ENCODE results near the gene LCOR. TPM values are rescaled to one million over a fixed set of nuclear protein-coding genes. Genes with fewer than 3 reads are reported as not detected.

Gene LCOR
- total RNA-seq, 4 donors from 2014 or later, result 47.2 to 86.4 (median 60.0) TPM

DNA sequence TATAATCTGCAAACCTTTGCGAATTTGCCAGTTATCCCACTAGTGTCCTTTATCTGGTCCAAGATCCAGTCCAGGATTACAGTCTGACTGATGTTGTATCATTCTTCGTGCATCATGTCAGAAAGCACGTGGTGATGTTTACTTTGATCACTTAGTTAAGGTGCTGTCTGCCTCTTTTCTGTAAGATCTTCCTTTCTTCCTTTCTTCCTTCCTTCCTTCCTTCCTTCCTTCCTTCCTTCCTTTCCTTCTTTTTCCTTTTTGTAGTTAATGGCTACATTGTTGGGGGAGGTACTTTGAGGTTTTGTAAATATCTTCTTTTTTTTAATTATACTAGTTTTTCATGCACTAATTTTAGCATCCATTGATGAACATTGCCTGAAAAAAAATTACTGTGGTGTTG lies 80.3 kb downstream of the LCOR start:
- TF ChIP-seq EP300 (IDR thresholded peaks at IDR 0.05; ENCODE audit: low read depth), result no peak
- TF ChIP-seq, protein P1, sequence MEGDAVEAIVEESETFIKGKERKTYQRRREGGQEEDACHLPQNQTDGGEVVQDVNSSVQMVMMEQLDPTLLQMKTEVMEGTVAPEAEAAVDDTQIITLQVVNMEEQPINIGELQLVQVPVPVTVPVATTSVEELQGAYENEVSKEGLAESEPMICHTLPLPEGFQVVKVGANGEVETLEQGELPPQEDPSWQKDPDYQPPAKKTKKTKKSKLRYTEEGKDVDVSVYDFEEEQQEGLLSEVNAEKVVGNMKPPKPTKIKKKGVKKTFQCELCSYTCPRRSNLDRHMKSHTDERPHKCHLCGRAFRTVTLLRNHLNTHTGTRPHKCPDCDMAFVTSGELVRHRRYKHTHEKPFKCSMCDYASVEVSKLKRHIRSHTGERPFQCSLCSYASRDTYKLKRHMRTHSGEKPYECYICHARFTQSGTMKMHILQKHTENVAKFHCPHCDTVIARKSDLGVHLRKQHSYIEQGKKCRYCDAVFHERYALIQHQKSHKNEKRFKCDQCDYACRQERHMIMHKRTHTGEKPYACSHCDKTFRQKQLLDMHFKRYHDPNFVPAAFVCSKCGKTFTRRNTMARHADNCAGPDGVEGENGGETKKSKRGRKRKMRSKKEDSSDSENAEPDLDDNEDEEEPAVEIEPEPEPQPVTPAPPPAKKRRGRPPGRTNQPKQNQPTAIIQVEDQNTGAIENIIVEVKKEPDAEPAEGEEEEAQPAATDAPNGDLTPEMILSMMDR (IDR thresholded peaks at IDR 0.05), result no peak
- no peak for TF ChIP-seq POLR2AphosphoS5 (IDR thresholded peaks at IDR 0.05)
- TF ChIP-seq POLR2A (IDR thresholded peaks at IDR 0.05), result no peak
- in situ Hi-C loops (cut with MboI; ENCODE audit: low pct_ligation_motif_present in 1 of 4, low pct_unique_long_range_greater_than_20kb in 1 of 4, low sequenced_read_pairs in 3 of 4), result loop anchor here in 1 of 4 donors (10.0 kb wide), 1 partner anchor 58 kb away; no protein-coding TSS in a partner anchor
- Histone ChIP-seq H3K36me3 (no peaks in the 10 kb centered on the region), H3K4me3 (no peak overlapping the region), H3K9me3 (no peaks in the 10 kb centered on the region), H3K27ac (no peak overlapping the region), H3K4me1 (peaks cover 0 to 14% (median 3%) of the 10 kb centered on the region in 4 donors), H3K27me3 (no peaks in the 10 kb centered on the region)
- intact Hi-C loops (cut with DNase I; ENCODE audit: low total_unique reads), result no loop called here
- DNase-seq, result no peak
- 60 to 74% methylated on average over 3 of the region's 3 CpGs for WGBS, 2 donors (ENCODE audit: low coverage in 1 of 2)

DNA sequence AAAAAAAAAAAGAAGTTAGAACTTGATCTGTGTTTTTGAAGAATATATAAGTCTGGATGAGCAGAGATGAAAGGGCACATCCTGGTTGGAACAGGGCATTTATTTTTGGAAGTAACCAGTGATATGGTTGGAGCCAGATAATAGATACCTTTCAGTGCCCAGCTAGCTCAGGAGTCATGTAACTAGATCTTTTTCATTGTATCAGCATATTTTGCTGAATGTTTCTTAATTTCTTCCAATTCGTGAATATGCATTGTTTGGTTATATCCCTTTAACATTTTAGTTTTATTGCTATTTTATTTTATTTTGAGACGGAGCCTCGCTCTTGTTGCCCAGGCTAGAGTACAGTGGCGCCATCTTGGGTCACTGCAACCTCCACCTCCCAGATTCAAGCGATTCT lies 81.8 kb downstream of the LCOR start:
- WGBS, 2 donors (ENCODE audit: low coverage in 1 of 2), result 94 to 96% methylated on average over 3 to 5 of the region's 5 CpGs
- H3K4me3 ChIP-seq, result no peak overlapping the region
- no peaks in the 10 kb centered on the region for H3K36me3 ChIP-seq
- no peak for DNase-seq
- in situ Hi-C loops (cut with MboI; ENCODE audit: low pct_ligation_motif_present in 1 of 4, low pct_unique_long_range_greater_than_20kb in 1 of 4, low sequenced_read_pairs in 3 of 4), result loop anchor here in 1 of 4 donors (10.0 kb wide), 1 partner anchor 59 kb away; no protein-coding TSS in a partner anchor
- intact Hi-C loops (cut with DNase I; ENCODE audit: low total_unique reads), result no loop called here
- TF ChIP-seq EP300 (IDR thresholded peaks at IDR 0.05; ENCODE audit: low read depth), result no peak
- TF ChIP-seq, protein P1 (IDR thresholded peaks at IDR 0.05), result no peak
- no peak for TF ChIP-seq POLR2AphosphoS5 (IDR thresholded peaks at IDR 0.05)
- TF ChIP-seq POLR2A (IDR thresholded peaks at IDR 0.05), result no peak
- no peaks in the 10 kb centered on the region for H3K9me3 ChIP-seq
- H3K27me3 ChIP-seq, result no peaks in the 10 kb centered on the region
- H3K4me1 ChIP-seq, result peaks cover 0 to 14% (median 3%) of the 10 kb centered on the region in 4 donors
- no peak overlapping the region for H3K27ac ChIP-seq

DNA sequence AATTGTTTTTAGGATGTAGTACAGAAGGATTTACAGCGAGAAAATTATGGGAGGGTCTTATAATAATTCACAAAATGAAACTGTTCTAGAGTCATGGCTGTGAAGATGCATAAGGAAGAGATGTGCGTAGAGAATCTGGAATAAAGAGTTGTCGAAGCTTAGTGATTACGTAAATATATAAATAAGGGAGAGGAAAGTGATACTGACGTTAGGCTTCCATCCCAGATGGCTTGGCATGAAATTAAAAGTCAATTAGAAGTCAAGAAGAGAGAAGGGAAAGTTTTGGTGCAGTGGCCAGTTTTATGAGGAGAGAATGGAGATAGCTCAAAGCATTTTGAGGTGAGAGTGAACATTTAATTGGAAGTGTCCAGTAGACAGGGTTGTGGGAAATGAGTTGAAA lies 85.5 kb downstream of the LCOR start:
- no peak for TF ChIP-seq POLR2A (IDR thresholded peaks at IDR 0.05)
- Histone ChIP-seq H3K27ac (no peak overlapping the region), H3K27me3 (no peaks in the 10 kb centered on the region), H3K9me3 (no peaks in the 10 kb centered on the region), H3K36me3 (no peaks in the 10 kb centered on the region), H3K4me3 (no peak overlapping the region), H3K4me1 (no peaks in the 10 kb centered on the region)
- 88 to 99% methylated on average over 5 of the region's 5 CpGs for WGBS, 2 donors (ENCODE audit: low coverage in 1 of 2)
- no peak for DNase-seq
- intact Hi-C loops (cut with DNase I; ENCODE audit: low total_unique reads) (no loop called here), in situ Hi-C loops (cut with MboI; ENCODE audit: low pct_ligation_motif_present in 1 of 4, low pct_unique_long_range_greater_than_20kb in 1 of 4, low sequenced_read_pairs in 3 of 4) (loop anchor here in 1 of 4 donors (10.0 kb wide), 1 partner anchor 63 kb away; no protein-coding TSS in a partner anchor)

DNA sequence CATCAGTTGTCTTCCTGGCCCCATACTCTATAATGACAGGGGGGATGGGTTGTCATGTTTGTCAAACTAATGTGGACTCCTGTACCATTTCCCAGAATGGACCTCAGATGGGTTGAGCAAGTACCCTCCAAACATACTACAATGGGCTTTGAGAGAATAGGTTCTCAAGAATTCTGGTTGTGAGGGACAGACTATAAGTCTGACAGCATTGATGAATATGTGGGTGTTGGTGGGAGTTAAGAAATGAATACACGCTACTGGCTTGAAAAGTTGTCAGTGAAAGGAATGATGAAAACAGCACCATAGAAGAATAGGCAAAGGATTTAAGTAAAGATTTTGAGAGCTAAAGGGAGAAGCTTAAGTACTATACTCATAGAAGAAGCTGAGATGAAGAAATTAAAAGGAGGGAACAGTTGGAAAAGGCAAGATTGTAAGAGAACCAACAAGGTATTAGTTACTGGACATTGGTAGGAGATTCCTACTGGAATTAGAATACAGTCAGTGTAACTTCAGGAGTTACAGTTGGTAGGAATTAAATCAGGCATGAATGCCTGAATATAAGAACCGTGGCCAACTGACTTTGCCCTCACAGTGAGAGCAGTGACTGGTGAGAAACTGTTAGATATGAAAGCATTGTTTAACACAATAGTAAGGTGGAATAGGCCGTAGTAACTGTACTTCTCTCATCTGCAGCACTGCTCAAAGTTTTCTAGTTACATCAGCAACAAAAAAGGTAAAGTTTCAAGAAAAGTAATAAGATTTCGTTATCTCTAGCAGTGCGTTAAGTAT lies 86.3 kb downstream of the LCOR start:
- Histone ChIP-seq H3K9me3 (no peaks in the 10 kb centered on the region), H3K4me3 (no peak overlapping the region), H3K4me1 (no peaks in the 10 kb centered on the region), H3K27me3 (no peaks in the 10 kb centered on the region), H3K27ac (no peak overlapping the region), H3K36me3 (no peaks in the 10 kb centered on the region)
- intact Hi-C loops (cut with DNase I; ENCODE audit: low total_unique reads) (no loop called here), in situ Hi-C loops (cut with MboI; ENCODE audit: low pct_ligation_motif_present in 1 of 4, low pct_unique_long_range_greater_than_20kb in 1 of 4, low sequenced_read_pairs in 3 of 4) (loop anchor here in 1 of 4 donors (10.0 kb wide), 1 partner anchor 64 kb away; no protein-coding TSS in a partner anchor)
- no peak for TF ChIP-seq POLR2A (IDR thresholded peaks at IDR 0.05)
- TF ChIP-seq POLR2AphosphoS5 (IDR thresholded peaks at IDR 0.05), result no peak
- TF ChIP-seq, protein P1 (IDR thresholded peaks at IDR 0.05), result no peak
- no peak for TF ChIP-seq EP300 (IDR thresholded peaks at IDR 0.05; ENCODE audit: low read depth)
- WGBS, 2 donors (ENCODE audit: low coverage in 1 of 2), result 89 to 91% methylated on average over 5 of the region's 5 CpGs
- no peak for DNase-seq
